K562 (cell line): ENCODE results near the gene ACTL10. TPM values are rescaled to one million over a fixed set of nuclear protein-coding genes. Genes with fewer than 3 reads are reported as not detected.

Experiments
- BDP1 ChIP-seq: IDR thresholded peaks from 3 replicates; pipeline ENCODE4 v1.6.1; 2011; ENCODE audit not compliant: insufficient read length, insufficient read depth
- DPF2 ChIP-seq: fragments of 450-650 bp; IDR thresholded peaks from 2 replicates; pipeline ENCODE4 v1.6.1; 2016
- ESRRA ChIP-seq: fragments of 450-650 bp; IDR thresholded peaks from 2 replicates; pipeline ENCODE4 v1.6.1; 2014; ENCODE audit warnings: low read depth, mild to moderate bottlenecking, moderate library complexity, borderline replicate concordance
- ETV1 ChIP-seq: fragments of 450-650 bp; conservative IDR thresholded peaks from 2 replicates; pipeline ENCODE4 v1.6.1; 2016; ENCODE audit warnings: missing genetic modification characterization, control low read depth, low read depth, missing compliant biosample characterization
- GABPB1 ChIP-seq: sonication (generic); formaldehyde crosslinking; IDR thresholded peaks from 2 replicates; pipeline ENCODE4 v1.8.0; 2022; ENCODE audit warnings: mild to moderate bottlenecking, missing genetic modification reagents
- GATA2 ChIP-seq: sonication (generic); formaldehyde crosslinking; IDR thresholded peaks from 2 replicates; pipeline ENCODE4 v1.4.0; 2020; ENCODE audit warnings: mild to moderate bottlenecking, missing genetic modification reagents
- MAFF ChIP-seq: IDR thresholded peaks from 2 replicates; pipeline ENCODE4 v1.6.1; 2012; ENCODE audit warnings: low read length, improper control_type of control experiment
- MAFG ChIP-seq: fragments of 450-650 bp; conservative IDR thresholded peaks from 2 replicates; pipeline ENCODE4 v1.6.1; 2016; ENCODE audit warnings: missing genetic modification characterization, missing compliant biosample characterization
- MAFK ChIP-seq: IDR thresholded peaks from 2 replicates; pipeline ENCODE4 v1.6.1; 2011; ENCODE audit warnings: low read length, improper control_type of control experiment
- MTA3 ChIP-seq: fragments of 450-650 bp; formaldehyde crosslinking; IDR thresholded peaks from 2 replicates; pipeline ENCODE4 v1.6.1; 2017; ENCODE audit warnings: mild to moderate bottlenecking, borderline replicate concordance
- MXI1 ChIP-seq: IDR thresholded peaks from 2 replicates; pipeline ENCODE4 v1.6.1; 2011; ENCODE audit warnings: low read depth, mild to moderate bottlenecking, improper control_type of control experiment, low read length
- RBBP5 ChIP-seq: fragments of 200-600 bp; sonication (generic); IDR thresholded peaks from 2 replicates; pipeline ENCODE4 v1.6.1; 2012; ENCODE audit warnings: borderline replicate concordance, mild to moderate bottlenecking, low read length, control low read depth, inconsistent platforms; ENCODE audit not compliant: insufficient read depth, poor library complexity, severe bottlenecking
- SMAD4 ChIP-seq: fragments of 250-450 bp; sonication (Bioruptor Pico); conservative IDR thresholded peaks from 2 replicates; pipeline ENCODE4 v1.8.0; 2021; ENCODE audit warnings: inconsistent platforms, mild to moderate bottlenecking, moderate library complexity
- UBTF ChIP-seq, 2 experiments: IDR thresholded peaks; 2 replicates each; pipeline ENCODE4 v1.6.1; 2012; ENCODE audit warnings: improper control_type of control experiment in 2 of 2, low read depth in 2 of 2, low read length in 2 of 2, borderline replicate concordance in 1 of 2
- YBX1 ChIP-seq: fragments of 450-650 bp; IDR thresholded peaks from 2 replicates; pipeline ENCODE4 v1.7.1; 2016; ENCODE audit warnings: mild to moderate bottlenecking
- YY1 ChIP-seq, 3 experiments: IDR thresholded peaks; 2 replicates each; pipeline ENCODE4 v1.6.1; 2011; ENCODE audit warnings: low read length in 2 of 3, mild to moderate bottlenecking in 2 of 3, moderate library complexity in 2 of 3, borderline replicate concordance in 1 of 3, control low read depth in 1 of 3, low read depth in 1 of 3; ENCODE audit not compliant: insufficient read depth in 3 of 3, insufficient replicate concordance in 2 of 3, control insufficient read depth in 1 of 3, insufficient read length in 1 of 3; ENCODE audit errors: extremely low read depth in 1 of 3
- ZBTB1 ChIP-seq: sonication (generic); formaldehyde crosslinking; IDR thresholded peaks from 2 replicates; pipeline ENCODE4 v1.8.1; 2023; ENCODE audit warnings: missing genetic modification reagents, low read depth, mild to moderate bottlenecking, borderline replicate concordance
- ZNF586 ChIP-seq: fragments of 450-650 bp; formaldehyde crosslinking; conservative IDR thresholded peaks from 2 replicates; pipeline ENCODE4 v1.4.0; 2020; ENCODE audit warnings: mild to moderate bottlenecking, moderate library complexity
- polyA plus RNA-seq, 8 experiments: library from polyadenylated mRNA; depleted of rRNA in 4 of 8; stranded (reverse) in 5 of 8; unstranded in 3 of 8; fragments of >200 nt; fragmentation: Nextera tagmentation in 2 of 8; fragmentation: Illumina TruSeq in 1 of 8; extraction: Ambion mirVana in 2 of 8; extraction: Trizol in 1 of 8; gene quantifications; 2 replicates each; pipeline versions ENCODE4 v1.2.1 to v1.2.3, GENCODE V29; 2011 to 2014; ENCODE audit warnings: inconsistent platforms in 1 of 8, missing spikeins in 1 of 8
- total RNA-seq, 7 experiments: library from RNA; depleted of rRNA in 6 of 7; stranded (reverse); fragments of >200 nt in 6 of 7; fragmentation: Illumina TruSeq in 2 of 7; extraction: Trizol in 2 of 7; gene quantifications; 2 replicates each; pipeline versions ENCODE4 v1.2.1 to v1.2.3, GENCODE V29; 2011 to 2021; ENCODE audit warnings: low replicate concordance in 1 of 7
- TF ChIP-seq, protein P1 (sequence below): fragments of 450-650 bp; IDR thresholded peaks from 2 replicates; pipeline ENCODE4 v1.6.1; 2016

Gene ACTL10
- total and polyA plus RNA-seq, 9 of the 15 experiments (the other 6 are each of a cell fraction or from before 2014, with no cell fraction given), result 0.07 to 0.14 TPM; not detected in 7

DNA sequence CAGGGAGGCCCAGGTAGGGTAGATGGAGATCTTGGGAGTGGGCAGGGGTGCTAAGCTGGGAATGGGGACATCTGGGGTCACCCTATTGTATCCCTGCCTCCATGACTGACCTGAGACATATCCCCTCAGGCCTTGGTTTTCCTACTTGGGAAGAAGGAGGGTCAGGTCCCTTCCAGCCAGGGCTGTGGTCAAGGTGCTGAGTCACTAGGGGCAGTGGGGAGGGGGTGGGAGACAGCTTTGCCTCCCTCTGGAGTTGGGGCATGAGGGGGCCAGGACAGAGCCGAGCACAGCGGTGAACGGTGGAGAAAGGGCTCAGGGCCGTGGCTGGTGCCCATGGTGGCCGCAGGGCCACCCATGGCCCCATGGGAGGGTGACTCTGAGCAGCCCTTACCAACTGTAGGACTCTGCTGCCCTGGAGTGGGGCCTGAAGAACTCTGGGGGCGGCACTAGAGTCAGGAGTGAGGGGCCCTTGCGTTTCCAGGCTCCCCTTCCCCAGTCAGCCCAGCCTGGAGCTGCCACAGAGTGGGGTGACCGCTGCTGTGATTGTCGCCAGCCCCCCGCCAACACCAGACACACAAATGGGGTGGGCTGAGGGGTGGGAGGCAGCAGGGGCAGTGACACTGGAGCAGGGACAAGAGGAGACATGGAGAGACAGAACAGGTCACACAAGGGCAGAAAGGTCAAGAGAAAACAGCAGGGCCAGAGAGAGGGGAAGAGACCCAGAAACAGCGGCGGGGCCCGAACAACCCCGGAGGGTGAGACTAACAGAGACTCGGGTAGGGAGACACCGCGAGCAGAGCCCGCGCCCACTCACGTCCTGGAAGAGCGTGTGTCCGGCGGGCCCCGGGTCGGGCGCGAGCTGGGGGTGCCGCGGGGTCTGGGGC is 6.9 kb downstream of the ACTL10 start (continued):
- TF ChIP-seq UBTF (IDR thresholded peaks at IDR 0.05; ENCODE audit: borderline replicate concordance in 1 of 2, low read depth in 2 of 2, low read length in 2 of 2) (no peak), MXI1 (0 out of 2 replicates have a peak, but pooled peaks have one; percentile 6), YY1 (IDR thresholded peaks at IDR 0.05; ENCODE audit: borderline replicate concordance in 1 of 3, control insufficient read depth in 1 of 3, extremely low read depth in 1 of 3, insufficient read depth in 3 of 3, insufficient read length in 1 of 3, insufficient replicate concordance in 2 of 3, low read depth in 1 of 3, low read length in 2 of 3) (peak in 1 of 3 experiments; percentile 18), ZNF586 (CRISPR knock-in tag) (no peak), BDP1 (no peak), ESRRA (peak; percentile 9; the same call in 1 of the 2 replicates), ZBTB1 (CRISPR knock-in tag) (no peak), MTA3 (no peak), GABPB1 (CRISPR knock-in tag) (0 out of 2 replicates have a peak, but pooled peaks have one; percentile 17), GATA2 (no peak), MAFF (no peak; the same call in 1 of the 2 replicates), ETV1 (tag) (no peak), MAFK (peak; percentile 60; the same call in 1 of the 2 replicates), DPF2 (peak; percentile 56; the same call in 1 of the 2 replicates), SMAD4 (CRISPR knock-in tag) (no peak), MAFG (tag) (peak; percentile 65), RBBP5 (no peak), YBX1 (no peak)
- TF ChIP-seq, protein P1, sequence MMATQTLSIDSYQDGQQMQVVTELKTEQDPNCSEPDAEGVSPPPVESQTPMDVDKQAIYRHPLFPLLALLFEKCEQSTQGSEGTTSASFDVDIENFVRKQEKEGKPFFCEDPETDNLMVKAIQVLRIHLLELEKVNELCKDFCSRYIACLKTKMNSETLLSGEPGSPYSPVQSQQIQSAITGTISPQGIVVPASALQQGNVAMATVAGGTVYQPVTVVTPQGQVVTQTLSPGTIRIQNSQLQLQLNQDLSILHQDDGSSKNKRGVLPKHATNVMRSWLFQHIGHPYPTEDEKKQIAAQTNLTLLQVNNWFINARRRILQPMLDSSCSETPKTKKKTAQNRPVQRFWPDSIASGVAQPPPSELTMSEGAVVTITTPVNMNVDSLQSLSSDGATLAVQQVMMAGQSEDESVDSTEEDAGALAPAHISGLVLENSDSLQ, result no peak
